CD4-positive, alpha-beta T cell (primary cell): Measurements from ENCODE around the gene UBTD2. TPM values are rescaled to one million over a fixed set of nuclear protein-coding genes. Genes with fewer than 3 reads are reported as not detected.

ENCODE experiments used
- ATAC-seq: fragments of 200-7000 bp; cut with Tn5 transposase; one replicate; pipeline ENCODE4 v1.10.0; 2022; ENCODE audit warnings: mild to moderate bottlenecking; ENCODE audit not compliant: poor library complexity
- CTCF ChIA-PET: fragments of 350-600 bp; sonication (Branson Sonifier 250); formaldehyde crosslinking; loops from one replicate; lab custom pipeline; 2021; ENCODE audit warnings: antibody characterized with exemption, inconsistent platforms; lab: Charles Lee
- POLR2A ChIA-PET: fragments of 350-600 bp; sonication (Branson Sonifier 250); formaldehyde crosslinking; loops from one replicate; lab custom pipeline; 2021; ENCODE audit warnings: antibody characterized with exemption, inconsistent platforms; lab: Charles Lee
- DNase-seq, 14 experiments: peaks; one replicate each; pipeline ENCODE4 v3.0.0-alpha.2; 2013 to 2020; ENCODE audit warnings: mixed read lengths in 2 of 14
- H3K27ac ChIP-seq, 2 donors: one replicate each; pipeline versions ENCODE4 v1.5.1 to v1.7.0; 2013; ENCODE audit warnings: low read length in 2 of 2, low read depth in 1 of 2, mild to moderate bottlenecking in 1 of 2
- H3K27me3 ChIP-seq, 2 experiments: 1 replicate in 1 of 2; 2 replicates in 1 of 2; pipeline versions ENCODE4 v1.6.1 to v1.7.0; 2013; ENCODE audit warnings: low read length in 2 of 2, control low read depth in 1 of 2, mild to moderate bottlenecking in 1 of 2, moderate library complexity in 1 of 2; ENCODE audit not compliant: insufficient read depth in 2 of 2, control insufficient read depth in 1 of 2
- H3K36me3 ChIP-seq: one replicate; pipeline ENCODE4 v1.6.1; 2013; ENCODE audit warnings: low read length, control low read depth; ENCODE audit not compliant: insufficient read depth
- H3K4me1 ChIP-seq: one replicate; pipeline ENCODE4 v1.6.1; 2013; ENCODE audit warnings: low read length, control low read depth; ENCODE audit not compliant: insufficient read depth
- H3K4me3 ChIP-seq: one replicate; pipeline ENCODE4 v1.5.1; 2013; ENCODE audit warnings: mild to moderate bottlenecking, low read length, moderate library complexity
- H3K9me3 ChIP-seq, 2 experiments: 1 replicate in 1 of 2; 2 replicates in 1 of 2; pipeline versions ENCODE4 v1.6.1 to v1.7.0; 2013; ENCODE audit warnings: low read length in 2 of 2, mild to moderate bottlenecking in 2 of 2, control low read depth in 1 of 2, moderate library complexity in 1 of 2; ENCODE audit not compliant: control insufficient read depth in 1 of 2, insufficient read depth in 1 of 2
- H3K27ac Mint-ChIP-seq: one replicate; pipeline ENCODE4 v1.8.0; 2020; ENCODE audit warnings: mixed read lengths
- H3K27me3 Mint-ChIP-seq: one replicate; pipeline ENCODE4 v1.8.0; 2021; ENCODE audit warnings: mixed read lengths
- H3K36me3 Mint-ChIP-seq: one replicate; pipeline ENCODE4 v1.8.0; 2021; ENCODE audit warnings: low read depth, mixed read lengths
- H3K4me1 Mint-ChIP-seq: one replicate; pipeline ENCODE4 v1.8.0; 2021; ENCODE audit warnings: low read depth, mixed read lengths
- H3K4me3 Mint-ChIP-seq: one replicate; pipeline ENCODE4 v1.8.0; 2020; ENCODE audit warnings: mild to moderate bottlenecking, mixed read lengths
- H3K9me3 Mint-ChIP-seq: one replicate; pipeline ENCODE4 v1.8.0; 2020; ENCODE audit warnings: mixed read lengths
- intact Hi-C, 2 experiments: fragments of 100-400 bp; cut with DNase I in 1 of 2; cut with micrococcal nuclease in 1 of 2; formaldehyde crosslinking; loops; one replicate each; pipeline versions ENCODE4 v1.15.1 to v1.9.0; 2023 to 2025; cut with DNase I, micrococcal nuclease
- total RNA-seq, 174 experiments: library from RNA in 2 of 174; stranded (reverse) in 2 of 174; gene quantifications; one replicate each; pipeline ENCODE4 v1.2.3 and lab custom pipeline; 2021 to 2026
- TF ChIP-seq, protein P1 (sequence below): fragments of 200-600 bp; IDR thresholded peaks from one replicate; pipeline ENCODE4 v1.8.0; 2022; ENCODE audit warnings: antibody characterized with exemption, mild to moderate bottlenecking

UBTD2 gene
- total RNA-seq, 2 experiments from 2014 or later: 0.66 to 1.1 TPM

DNA sequence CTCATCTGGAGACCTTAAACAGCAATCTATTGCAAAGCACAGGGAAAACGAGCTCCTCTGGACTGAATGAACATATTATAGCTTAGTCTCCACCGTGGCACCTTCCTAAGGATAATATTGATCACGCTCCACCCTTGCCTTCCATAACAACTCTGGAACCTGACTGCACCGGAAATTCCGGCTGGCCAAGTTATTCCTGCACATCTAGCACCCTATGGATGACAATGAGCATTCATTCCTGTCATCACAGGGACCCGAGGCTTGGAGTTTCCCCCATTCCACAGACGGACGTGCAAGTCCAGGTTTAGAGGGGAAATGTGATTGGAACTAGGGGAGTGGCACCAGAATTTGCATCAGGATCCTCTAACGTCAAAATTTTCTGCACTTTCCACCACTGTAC is 123.1 kb downstream of the UBTD2 start:
- TF ChIP-seq, protein P1, sequence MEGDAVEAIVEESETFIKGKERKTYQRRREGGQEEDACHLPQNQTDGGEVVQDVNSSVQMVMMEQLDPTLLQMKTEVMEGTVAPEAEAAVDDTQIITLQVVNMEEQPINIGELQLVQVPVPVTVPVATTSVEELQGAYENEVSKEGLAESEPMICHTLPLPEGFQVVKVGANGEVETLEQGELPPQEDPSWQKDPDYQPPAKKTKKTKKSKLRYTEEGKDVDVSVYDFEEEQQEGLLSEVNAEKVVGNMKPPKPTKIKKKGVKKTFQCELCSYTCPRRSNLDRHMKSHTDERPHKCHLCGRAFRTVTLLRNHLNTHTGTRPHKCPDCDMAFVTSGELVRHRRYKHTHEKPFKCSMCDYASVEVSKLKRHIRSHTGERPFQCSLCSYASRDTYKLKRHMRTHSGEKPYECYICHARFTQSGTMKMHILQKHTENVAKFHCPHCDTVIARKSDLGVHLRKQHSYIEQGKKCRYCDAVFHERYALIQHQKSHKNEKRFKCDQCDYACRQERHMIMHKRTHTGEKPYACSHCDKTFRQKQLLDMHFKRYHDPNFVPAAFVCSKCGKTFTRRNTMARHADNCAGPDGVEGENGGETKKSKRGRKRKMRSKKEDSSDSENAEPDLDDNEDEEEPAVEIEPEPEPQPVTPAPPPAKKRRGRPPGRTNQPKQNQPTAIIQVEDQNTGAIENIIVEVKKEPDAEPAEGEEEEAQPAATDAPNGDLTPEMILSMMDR: no peak
- Mint-ChIP-seq H3K9me3 (no peaks in the 10 kb centered on the region), H3K4me3 (peak overlapping the region; percentile 34), H3K4me1 (peaks cover 72% of the 10 kb centered on the region), H3K27me3 (no peaks in the 10 kb centered on the region), H3K27ac (peak overlapping the region; percentile 79), H3K36me3 (peaks cover 69% of the 10 kb centered on the region)
- POLR2A ChIA-PET: interaction anchor here (1.9 to 2.7 kb wide), 2 partner anchors 14 to 26 kb away, joined by 9 to 15 read pairs; no protein-coding TSS in a partner anchor
- no peak overlapping the region for H3K27ac ChIP-seq
- H3K36me3 ChIP-seq: peaks cover 56% of the 10 kb centered on the region
- ATAC-seq: no peak
- no peaks in the 10 kb centered on the region for H3K9me3 ChIP-seq
- no peaks in the 10 kb centered on the region for H3K27me3 ChIP-seq
- CTCF ChIA-PET: no interaction called here
- H3K4me3 ChIP-seq: no peak overlapping the region
- no peak for DNase-seq
- peaks cover 82% of the 10 kb centered on the region for H3K4me1 ChIP-seq
- intact Hi-C loops: no loop called here

Other genes starting within 250 kb of the UBTD2 start
- gene STK10, start 95.5 kb downstream of the UBTD2 start, total RNA-seq: 100 to 1,000 TPM; 211 to 229 TPM
- not detected for gene EFCAB9, start 89.6 kb downstream of the UBTD2 start, total RNA-seq
- under 1 TPM; 0.60 to 0.95 TPM for gene SH3PXD2B, start 170.8 kb upstream of the UBTD2 start, total RNA-seq